ENCODE data around the gene ZBTB38. TPM values are rescaled to one million over a fixed set of nuclear protein-coding genes. Genes with fewer than 3 reads are reported as not detected.

Gene ZBTB38
- total RNA-seq (2014; rRNA removed; shearing (Covaris generic)) = 52.1 and 75.7 TPM in 2 replicates

- Histone ChIP-seq H3K36me3 (peaks cover 25% of the 10 kb centered on the region), H3K4me1 (replicated peaks) (peaks cover 53% of the 10 kb centered on the region)
- peak; percentile 98 to 99 for DNase-seq (ENCODE audit: low read depth in 1 of 2, low spot score in 2 of 2)
Observed at GRCh38 chr3:141368062-141368924, at the start of gene ZBTB38. Gene ZBTB38, plus strand, starts transcription at chr3:141368504. Its CDS starts 73,885 bp downstream, at chr3:141442389.

GRCh38 chr3:141320399-141321108 lies 47.8 kb upstream of the ZBTB38 start:
- Histone ChIP-seq H3K27ac (no peak overlapping the region), H3K27me3 (replicated peaks) (no peaks in the 10 kb centered on the region), H3K9me3 (replicated peaks) (no peaks in the 10 kb centered on the region), H3K36me3 (no peaks in the 10 kb centered on the region), H3K4me3 (no peak overlapping the region), H3K4me1 (replicated peaks) (peaks cover 14% of the 10 kb centered on the region)
- DNase-seq (ENCODE audit: low read depth in 1 of 2, low spot score in 2 of 2) = no peak

More at GRCh38 chr3:141368062-141368924, at the start of gene ZBTB38:
- Histone ChIP-seq H3K9me3 (replicated peaks) (no peaks in the 10 kb centered on the region), H3K27ac (peak within 1 kb of the TSS; percentile 99), H3K27me3 (replicated peaks) (no peaks in the 10 kb centered on the region), H3K4me3 (peak within 1 kb of the TSS; percentile 29)

GRCh38 chr3:141321109-141321497 lies 47.2 kb upstream of the ZBTB38 start:
- H3K4me1 ChIP-seq (replicated peaks) = peaks cover 14% of the 10 kb centered on the region
- no peak overlapping the region for H3K27ac ChIP-seq
- peak in 1 of 2 experiments; percentile 38 for DNase-seq (ENCODE audit: low read depth in 1 of 2, low spot score in 2 of 2)
- no peaks in the 10 kb centered on the region for H3K9me3 ChIP-seq (replicated peaks)
- H3K4me3 ChIP-seq = no peak overlapping the region
- no peaks in the 10 kb centered on the region for H3K27me3 ChIP-seq (replicated peaks)
- H3K36me3 ChIP-seq = no peaks in the 10 kb centered on the region

DNA sequence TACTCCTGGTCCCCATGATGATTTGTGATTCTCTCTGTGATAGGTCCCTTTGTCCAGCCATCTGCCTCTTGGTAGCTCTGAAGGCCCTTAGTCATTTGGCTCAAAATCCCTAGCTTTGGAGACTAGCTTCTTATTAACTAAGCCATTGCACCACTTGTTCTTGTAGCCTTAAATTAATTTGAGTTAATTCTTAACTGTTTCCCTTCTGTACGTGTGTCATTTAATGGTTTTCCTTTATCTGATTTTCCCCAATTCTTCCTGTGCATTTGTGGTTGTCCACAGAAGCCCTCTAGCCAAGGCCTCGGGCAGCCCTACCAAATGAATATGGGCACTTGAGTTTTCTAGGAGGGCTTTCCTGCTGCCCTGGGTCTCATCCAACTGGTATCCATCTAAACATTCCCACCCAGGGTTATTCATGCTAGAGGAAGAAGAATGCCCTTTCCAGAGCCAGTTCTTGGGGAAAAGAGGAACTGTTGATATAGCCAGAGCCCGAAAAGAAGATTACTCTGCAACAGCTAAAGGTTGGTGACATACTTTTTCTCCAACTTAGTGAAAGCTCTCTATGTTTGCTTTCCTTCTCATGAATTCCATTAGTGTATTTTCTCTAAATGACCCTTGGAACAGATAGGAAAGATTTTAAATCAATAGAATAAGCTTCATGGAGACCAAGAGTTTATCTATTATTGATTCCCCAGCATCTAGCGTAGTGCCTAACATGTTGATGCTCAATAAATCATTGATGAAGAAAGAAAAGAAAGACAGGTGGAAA lies 44.2 kb upstream of the ZBTB38 start:
- DNase-seq (ENCODE audit: low read depth in 1 of 2, low spot score in 2 of 2) = no peak
- Histone ChIP-seq H3K9me3 (replicated peaks) (no peaks in the 10 kb centered on the region), H3K36me3 (no peaks in the 10 kb centered on the region), H3K4me3 (no peak overlapping the region), H3K4me1 (replicated peaks) (peaks cover 14% of the 10 kb centered on the region), H3K27me3 (replicated peaks) (no peaks in the 10 kb centered on the region), H3K27ac (no peak overlapping the region)

DNA sequence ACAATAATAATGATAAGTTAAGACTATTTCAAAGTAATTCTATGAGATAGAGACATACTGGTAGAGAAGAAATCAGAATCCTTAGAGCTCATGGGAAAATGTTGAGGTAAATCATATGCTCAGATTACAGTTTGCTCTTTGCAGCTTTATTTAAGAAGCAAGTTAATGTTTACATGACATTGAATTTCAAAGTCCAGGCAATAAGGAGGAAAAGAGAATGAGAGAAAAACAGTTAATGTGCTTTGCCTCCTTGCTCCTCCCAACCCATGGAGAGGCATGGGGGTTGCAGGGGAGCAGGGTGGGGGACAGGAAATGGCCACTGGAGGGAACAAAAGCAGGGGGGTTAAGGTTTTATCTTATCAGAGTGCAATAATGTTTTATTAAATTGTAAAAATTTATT lies 42.2 kb upstream of the ZBTB38 start:
- Histone ChIP-seq H3K36me3 (no peaks in the 10 kb centered on the region), H3K4me1 (replicated peaks) (peaks cover 10% of the 10 kb centered on the region), H3K27me3 (replicated peaks) (no peaks in the 10 kb centered on the region), H3K9me3 (replicated peaks) (no peaks in the 10 kb centered on the region), H3K4me3 (no peak overlapping the region), H3K27ac (no peak overlapping the region)
- DNase-seq (ENCODE audit: low read depth in 1 of 2, low spot score in 2 of 2) = no peak

DNA sequence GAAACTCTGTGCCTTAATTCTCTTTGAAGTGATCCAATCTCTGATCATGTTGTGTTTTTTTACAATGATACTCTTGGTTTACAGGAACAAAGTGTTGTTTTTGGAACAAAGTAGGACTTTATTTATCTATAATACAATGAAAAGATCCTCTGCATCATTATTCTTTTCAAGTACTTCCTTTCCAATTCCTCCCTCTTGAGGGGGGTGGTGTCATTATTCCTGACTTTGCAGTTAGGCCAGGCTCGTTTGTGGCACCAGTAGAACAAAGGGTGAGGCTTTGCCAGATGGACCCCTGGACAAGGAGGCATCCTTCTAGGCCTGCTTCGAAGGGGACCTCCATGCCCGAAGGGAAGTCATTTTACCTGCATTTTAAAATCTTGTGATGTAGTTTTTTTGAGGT lies 41.7 kb upstream of the ZBTB38 start:
- H3K4me1 ChIP-seq (replicated peaks) = peaks cover 10% of the 10 kb centered on the region
- no peak for DNase-seq (ENCODE audit: low read depth in 1 of 2, low spot score in 2 of 2)
- no peaks in the 10 kb centered on the region for H3K36me3 ChIP-seq
- H3K27ac ChIP-seq = no peak overlapping the region
- no peak overlapping the region for H3K4me3 ChIP-seq
- no peaks in the 10 kb centered on the region for H3K9me3 ChIP-seq (replicated peaks)
- no peaks in the 10 kb centered on the region for H3K27me3 ChIP-seq (replicated peaks)

DNA sequence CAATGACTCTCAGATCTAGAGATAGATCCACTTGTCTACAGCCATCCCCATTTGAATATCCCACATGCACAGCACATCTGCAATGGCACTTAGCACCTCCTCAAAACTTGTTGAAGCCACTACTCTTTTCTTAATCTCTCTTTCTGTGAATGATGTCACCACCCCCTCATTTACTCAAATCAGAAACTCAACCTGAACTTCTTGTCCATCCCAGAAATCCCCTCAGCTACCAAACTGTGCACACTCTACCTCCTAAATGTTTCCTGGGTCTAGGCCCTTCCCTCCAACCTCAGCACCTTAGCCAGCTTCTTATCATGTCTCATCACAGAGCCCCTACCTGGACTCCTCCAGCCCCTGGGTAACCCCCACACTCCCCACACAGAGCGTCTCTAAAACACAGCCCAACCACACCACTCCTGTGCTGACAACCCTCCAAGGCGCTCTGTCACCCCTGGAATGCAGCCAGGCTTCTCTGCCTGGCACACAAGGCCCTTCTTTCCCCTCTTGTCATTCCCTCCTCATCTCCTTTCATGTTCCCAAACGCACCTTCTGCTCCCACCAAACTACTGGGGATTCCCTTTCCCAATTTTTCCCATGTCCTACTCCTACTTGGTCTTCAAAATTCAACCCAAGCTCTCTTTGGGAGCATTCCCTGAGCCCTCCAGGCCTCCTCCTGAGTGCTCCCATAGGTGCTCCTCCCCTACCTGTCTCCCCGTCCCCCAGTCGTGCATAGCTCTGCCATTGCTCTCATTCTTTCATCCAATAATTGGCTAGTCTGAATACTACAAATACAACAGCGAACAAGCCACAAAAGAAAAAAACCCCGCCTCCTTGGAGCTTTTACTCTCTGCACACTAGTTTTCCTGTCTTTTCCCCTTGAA lies 39.8 kb upstream of the ZBTB38 start:
- no peak overlapping the region for H3K27ac ChIP-seq
- H3K9me3 ChIP-seq (replicated peaks) = no peaks in the 10 kb centered on the region
- no peaks in the 10 kb centered on the region for H3K27me3 ChIP-seq (replicated peaks)
- no peak for DNase-seq (ENCODE audit: low read depth in 1 of 2, low spot score in 2 of 2)
- H3K4me1 ChIP-seq (replicated peaks) = peaks cover 17% of the 10 kb centered on the region
- H3K36me3 ChIP-seq = no peaks in the 10 kb centered on the region
- H3K4me3 ChIP-seq = no peak overlapping the region

DNA sequence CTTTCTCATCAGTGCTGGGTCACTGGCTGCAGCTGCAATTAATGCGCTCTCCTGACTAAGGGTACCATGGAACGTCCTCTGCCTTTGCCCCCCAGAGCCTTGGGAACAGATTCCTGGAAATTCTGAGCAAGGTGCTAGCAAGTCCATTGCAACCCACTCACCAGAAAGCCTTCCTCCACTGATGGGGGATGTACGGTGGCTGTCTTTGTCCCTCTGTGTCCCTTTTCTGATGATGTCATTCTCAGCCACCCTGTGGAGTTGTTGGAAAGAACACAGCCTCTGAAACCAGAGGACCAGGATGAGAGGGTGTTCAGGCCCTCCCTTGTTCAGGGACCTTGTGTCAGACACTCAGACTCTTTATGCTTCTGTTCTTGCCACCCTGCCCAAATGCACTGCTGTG lies 38.1 kb upstream of the ZBTB38 start:
- Histone ChIP-seq H3K4me3 (no peak overlapping the region), H3K9me3 (replicated peaks) (no peaks in the 10 kb centered on the region), H3K27ac (no peak overlapping the region), H3K36me3 (no peaks in the 10 kb centered on the region), H3K4me1 (replicated peaks) (peaks cover 26% of the 10 kb centered on the region), H3K27me3 (replicated peaks) (no peaks in the 10 kb centered on the region)
- no peak for DNase-seq (ENCODE audit: low read depth in 1 of 2, low spot score in 2 of 2)

DNA sequence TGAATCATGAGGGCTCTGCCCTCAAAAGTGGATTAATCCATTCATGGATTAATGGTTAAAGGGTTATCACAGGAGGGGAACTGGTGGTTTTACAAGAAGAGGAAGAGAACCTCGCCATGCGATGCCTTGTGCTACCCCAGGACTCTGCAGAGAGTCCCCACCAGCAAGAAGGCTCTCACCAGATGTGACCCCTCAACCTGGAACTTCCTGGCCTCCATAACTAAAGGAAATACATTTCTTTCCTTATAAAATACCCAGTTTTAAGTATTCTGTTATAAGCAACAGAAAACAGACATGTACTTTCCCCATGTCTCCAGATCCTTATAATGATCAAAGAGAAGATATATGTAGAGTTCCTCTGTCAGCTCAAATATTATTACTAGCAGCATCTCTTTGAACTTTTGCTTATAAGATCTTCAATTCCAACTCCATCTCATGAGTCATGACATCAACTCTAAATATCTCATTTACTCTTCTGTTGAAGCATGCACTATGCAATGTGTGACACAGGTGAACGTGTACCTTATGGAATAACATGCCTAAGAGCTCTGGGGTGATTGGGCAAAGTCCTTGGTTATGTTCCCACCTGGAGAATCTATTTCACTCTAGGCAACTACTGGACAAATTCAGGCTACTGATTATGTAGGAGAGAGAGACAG lies 37.5 kb upstream of the ZBTB38 start:
- Histone ChIP-seq H3K27me3 (replicated peaks) (no peaks in the 10 kb centered on the region), H3K4me3 (no peak overlapping the region), H3K27ac (no peak overlapping the region), H3K36me3 (no peaks in the 10 kb centered on the region), H3K9me3 (replicated peaks) (no peaks in the 10 kb centered on the region), H3K4me1 (replicated peaks) (peaks cover 32% of the 10 kb centered on the region)
- DNase-seq (ENCODE audit: low read depth in 1 of 2, low spot score in 2 of 2) = no peak

DNA sequence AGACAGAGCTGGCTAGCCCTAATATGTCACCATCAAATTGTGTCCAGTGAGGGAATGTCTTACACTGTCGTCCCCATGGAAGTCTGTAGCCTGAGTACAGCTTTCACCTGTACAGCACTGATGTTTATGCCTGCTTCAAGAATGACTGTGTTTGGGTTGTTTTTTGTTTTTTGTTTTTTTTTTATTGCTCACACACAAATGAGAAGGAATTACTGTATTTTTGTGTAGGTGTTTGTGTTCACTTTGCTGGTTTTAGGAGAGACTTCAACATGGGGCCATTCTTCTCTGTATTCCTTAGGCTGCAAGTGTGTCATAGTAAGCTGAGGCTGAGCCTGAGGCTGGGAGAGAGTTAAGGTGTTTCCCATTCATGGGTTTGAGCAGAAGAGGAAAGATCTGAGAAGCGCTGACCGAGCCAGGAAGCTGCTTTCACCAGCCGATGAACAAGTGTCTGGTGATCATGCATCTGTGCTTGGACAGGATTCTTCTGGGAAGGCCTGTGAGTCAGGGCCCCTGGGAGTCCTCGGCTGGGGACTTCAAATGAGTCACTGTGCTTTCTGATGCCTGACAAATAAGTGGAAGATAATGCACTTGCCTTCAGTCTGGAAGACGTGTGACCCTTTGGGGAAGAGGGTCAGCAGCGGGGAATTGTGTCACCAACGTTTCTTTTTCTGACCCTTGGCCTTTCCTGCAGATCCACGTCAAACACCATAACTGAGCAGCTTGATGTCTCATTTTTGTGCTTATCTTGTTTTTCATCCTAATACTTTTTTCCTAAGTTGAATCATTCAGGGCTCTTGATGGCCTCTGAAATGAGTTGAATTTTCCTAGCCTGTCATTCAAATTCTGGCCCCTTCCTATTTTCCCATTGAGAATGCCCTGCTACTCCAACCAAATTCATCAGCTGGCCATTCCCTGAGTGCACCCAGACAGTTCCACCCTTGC lies 36.7 kb upstream of the ZBTB38 start:
- DNase-seq (ENCODE audit: low read depth in 1 of 2, low spot score in 2 of 2) = peak; percentile 65 to 82
- Histone ChIP-seq H3K27ac (no peak overlapping the region), H3K4me1 (replicated peaks) (peaks cover 40% of the 10 kb centered on the region)

GRCh38 chr3:141332416-141332815 lies 35.9 kb upstream of the ZBTB38 start:
- no peaks in the 10 kb centered on the region for H3K9me3 ChIP-seq (replicated peaks)
- no peak for DNase-seq (ENCODE audit: low read depth in 1 of 2, low spot score in 2 of 2)
- H3K27me3 ChIP-seq (replicated peaks) = no peaks in the 10 kb centered on the region

More for the DNA sequence above, 36.7 kb upstream of the ZBTB38 start:
- no peaks in the 10 kb centered on the region for H3K27me3 ChIP-seq (replicated peaks)
- H3K4me3 ChIP-seq = no peak overlapping the region
- H3K36me3 ChIP-seq = no peaks in the 10 kb centered on the region
- H3K9me3 ChIP-seq (replicated peaks) = no peaks in the 10 kb centered on the region

More at GRCh38 chr3:141332416-141332815, 35.9 kb upstream of the ZBTB38 start:
- no peak overlapping the region for H3K4me3 ChIP-seq
- H3K36me3 ChIP-seq = no peaks in the 10 kb centered on the region
- no peak overlapping the region for H3K27ac ChIP-seq
- peaks cover 48% of the 10 kb centered on the region for H3K4me1 ChIP-seq (replicated peaks)

Measured in SJSA1 (cell line).